Stimulated activated CD8-positive, alpha-beta memory T cell treated with anti-CD3 and anti-CD28 coated beads, Interleukin-15, amount 100 ng/mL, for 24 hours (primary cell): ENCODE measurements around the gene OR56B1.
"Not testable (repeated sequence)": the region's sequence is repeated elsewhere in the genome, so short reads cannot be mapped to it uniquely, and the experiment has no call there.

ENCODE experiments used
- DNase-seq: peaks from one replicate; pipeline ENCODE4 v3.0.0-alpha.2; 2020; ENCODE audit warnings: low read depth

The OR56B1 gene, protein sequence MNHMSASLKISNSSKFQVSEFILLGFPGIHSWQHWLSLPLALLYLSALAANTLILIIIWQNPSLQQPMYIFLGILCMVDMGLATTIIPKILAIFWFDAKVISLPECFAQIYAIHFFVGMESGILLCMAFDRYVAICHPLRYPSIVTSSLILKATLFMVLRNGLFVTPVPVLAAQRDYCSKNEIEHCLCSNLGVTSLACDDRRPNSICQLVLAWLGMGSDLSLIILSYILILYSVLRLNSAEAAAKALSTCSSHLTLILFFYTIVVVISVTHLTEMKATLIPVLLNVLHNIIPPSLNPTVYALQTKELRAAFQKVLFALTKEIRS

DNA sequence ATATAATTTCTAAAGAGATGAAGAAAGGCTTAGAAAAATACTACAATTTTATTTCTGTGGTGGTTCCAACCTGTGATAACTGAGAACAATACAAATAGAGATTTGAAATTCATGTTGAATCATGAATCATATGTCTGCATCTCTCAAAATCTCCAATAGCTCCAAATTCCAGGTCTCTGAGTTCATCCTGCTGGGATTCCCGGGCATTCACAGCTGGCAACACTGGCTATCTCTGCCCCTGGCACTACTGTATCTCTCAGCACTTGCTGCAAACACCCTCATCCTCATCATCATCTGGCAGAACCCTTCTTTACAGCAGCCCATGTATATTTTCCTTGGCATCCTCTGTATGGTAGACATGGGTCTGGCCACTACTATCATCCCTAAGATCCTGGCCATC lies at the start of gene OR56B1:
TSS of gene OR56B1 (plus strand) at position 53 of the 400 bp plus-strand sequence. CDS start at position 122, 69 bp downstream.
- no peak for DNase-seq

GRCh38 chr11:5688482-5688881 lies 47.8 kb upstream of the OR56B1 start:
- DNase-seq: no peak

GRCh38 chr11:5689551-5689983 lies 46.7 kb upstream of the OR56B1 start, which contains the start of gene TRIM22:
TSS of gene TRIM22 (plus strand) at chr11:5689790. CDS start at chr11:5696233, 6,443 bp downstream.
- DNase-seq: no peak

DNA sequence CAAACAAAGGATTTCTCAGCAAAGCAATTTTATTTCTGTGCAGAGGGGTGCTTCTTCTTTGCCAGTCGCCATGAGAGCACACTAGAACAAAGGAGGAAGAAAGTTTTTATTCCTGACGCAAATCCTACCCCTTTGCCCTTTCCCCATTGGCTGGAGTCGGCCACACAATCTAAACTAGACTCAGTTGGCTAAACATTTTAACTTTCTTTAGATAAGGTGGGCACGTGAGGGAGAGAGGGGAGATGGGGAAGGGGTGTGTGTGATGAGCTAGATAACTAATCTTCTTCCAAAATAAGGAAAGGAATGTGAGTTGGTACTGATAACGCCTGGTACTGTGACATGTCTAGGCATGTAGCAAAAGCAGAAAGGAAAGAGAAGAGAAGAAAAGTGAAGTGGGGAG lies 46.0 kb upstream of the OR56B1 start:
- no peak for DNase-seq

DNA sequence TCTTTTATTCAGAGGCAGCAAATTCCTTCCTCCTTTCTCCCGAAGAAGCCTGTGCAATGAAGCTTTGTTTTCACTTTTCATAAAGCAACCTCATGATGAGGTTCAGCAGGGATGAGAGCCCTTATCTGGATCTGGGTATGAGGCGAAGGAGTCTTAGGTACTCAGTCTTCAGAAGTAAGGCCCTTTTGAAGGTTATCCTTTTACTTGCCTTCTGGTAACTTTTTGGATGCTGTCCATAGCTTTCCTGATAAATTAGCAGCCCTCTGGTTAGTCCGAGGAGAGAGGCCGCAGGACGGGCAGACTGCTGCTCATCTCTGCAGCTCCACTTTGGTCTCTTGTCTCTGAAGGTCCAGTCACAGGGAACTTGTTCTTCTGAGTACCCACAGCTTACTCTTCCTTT lies 45.5 kb upstream of the OR56B1 start:
- no peak for DNase-seq

DNA sequence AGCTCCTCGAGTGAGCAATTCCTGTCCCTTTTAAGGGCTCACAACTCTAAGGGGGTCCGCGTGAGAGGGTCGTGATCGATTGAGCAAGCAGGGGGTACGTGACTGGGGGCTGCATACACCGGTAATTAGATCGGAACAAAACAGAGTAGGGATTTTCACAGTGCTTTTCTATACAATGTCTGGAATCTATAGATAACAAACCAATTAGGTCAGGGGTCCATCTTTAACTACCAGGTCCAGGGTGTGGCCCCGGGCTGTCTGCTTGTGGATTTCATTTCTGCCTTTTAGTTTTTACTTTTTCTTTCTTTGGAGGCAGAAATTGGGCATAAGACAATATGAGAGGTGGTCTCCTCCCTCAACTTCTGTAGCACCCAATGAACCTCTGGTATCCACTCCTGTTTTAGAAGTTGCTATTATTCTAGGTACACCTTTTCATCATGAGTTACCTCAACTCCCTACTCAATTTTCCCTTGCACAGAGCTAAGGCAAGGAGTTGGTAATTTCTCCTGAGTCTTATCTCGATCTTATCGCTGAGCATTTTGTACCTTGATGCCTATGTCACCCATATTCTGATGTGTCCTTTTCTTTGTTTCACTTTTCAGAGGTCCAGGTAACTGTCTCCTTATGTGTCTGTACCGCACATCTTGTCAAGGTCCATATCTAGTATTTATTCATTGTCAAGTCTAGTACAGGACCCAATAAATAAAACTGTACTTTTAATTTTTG lies 44.8 kb upstream of the OR56B1 start:
- DNase-seq: not testable (repeated sequence)

GRCh38 chr11:5691964-5692361 lies 44.3 kb upstream of the OR56B1 start:
- no peak for DNase-seq

DNA sequence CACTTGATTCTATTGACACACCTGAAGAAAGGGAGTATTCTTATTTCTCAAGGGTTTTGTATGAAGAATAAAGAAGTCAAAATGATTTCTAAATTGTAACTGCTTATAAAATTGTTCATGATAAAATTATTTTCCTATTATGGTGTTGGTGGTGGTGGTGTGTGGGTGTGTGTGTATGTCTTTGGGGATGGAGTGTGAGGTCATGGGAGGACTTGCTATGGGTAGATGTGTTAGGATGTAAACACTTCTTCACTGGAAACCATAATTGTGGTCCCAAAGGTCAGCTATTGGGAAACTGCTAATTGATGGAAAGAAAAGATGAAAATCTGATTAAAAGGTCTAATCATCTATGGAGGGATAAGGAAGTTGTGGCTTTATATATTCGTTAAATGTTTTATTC lies 41.6 kb upstream of the OR56B1 start:
- DNase-seq: no peak

- DNase-seq: no peak
Observed at GRCh38 chr11:5695580-5695979, 40.7 kb upstream of the OR56B1 start.

DNA sequence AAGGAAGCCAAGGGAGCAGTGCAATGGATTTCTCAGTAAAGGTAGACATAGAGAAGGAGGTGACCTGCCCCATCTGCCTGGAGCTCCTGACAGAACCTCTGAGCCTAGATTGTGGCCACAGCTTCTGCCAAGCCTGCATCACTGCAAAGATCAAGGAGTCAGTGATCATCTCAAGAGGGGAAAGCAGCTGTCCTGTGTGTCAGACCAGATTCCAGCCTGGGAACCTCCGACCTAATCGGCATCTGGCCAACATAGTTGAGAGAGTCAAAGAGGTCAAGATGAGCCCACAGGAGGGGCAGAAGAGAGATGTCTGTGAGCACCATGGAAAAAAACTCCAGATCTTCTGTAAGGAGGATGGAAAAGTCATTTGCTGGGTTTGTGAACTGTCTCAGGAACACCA lies 40.0 kb upstream of the OR56B1 start:
- DNase-seq: no peak

- no peak for DNase-seq
Observed at GRCh38 chr11:5698281-5698680, 38.0 kb upstream of the OR56B1 start.

DNA sequence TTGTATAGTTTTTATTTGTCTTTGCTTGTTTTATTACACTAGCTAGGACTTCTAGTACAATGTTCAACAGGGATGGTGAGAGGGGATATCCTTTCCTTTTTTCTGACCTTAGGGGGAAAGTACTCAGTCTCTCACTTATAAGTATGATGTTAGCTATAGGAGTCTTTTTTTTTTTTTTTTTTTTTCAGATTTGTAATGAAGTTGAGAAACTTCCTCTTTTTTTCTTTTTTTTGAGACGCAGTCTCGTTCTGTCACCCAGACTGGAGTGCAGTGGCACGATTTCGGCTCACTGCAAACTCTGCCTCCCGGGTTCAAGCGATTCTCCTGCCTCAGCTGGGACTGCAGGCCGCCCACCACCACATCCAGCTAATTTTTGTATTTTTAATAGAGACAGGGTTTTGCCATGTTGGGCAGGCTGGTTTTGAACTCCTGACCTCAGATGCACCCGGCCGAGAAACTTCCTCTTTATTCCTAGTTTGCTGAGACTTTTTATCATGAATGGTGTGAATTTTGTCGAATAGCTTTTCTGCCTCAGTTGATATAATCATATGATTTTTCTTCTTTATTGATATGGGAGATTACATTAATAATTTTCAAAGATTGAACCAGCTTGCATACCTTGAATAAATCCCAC lies 35.7 kb upstream of the OR56B1 start:
- no peak for DNase-seq

DNA sequence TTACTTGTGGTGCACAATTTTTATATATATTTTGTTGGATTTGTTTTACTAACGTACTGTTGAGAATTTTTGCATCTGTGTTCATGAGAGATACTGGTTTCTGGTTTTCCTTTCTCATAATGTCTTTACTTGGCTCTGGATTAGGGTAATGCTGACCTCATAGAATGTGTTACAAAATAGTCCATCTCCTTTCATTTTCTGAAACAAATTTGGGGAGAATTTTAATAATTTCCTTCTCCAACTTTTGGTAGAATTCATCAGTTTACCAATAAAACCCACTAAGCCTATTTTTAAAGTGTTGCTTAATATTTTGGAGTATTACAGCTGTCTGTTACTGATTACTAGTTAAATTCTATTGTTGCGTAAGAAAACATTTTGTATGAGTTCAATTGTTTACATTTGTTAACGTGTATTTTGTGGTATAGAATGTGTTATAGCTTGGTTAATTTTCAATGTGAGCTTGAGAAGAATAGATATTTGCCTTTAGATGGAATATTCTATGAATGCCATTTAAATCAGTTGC lies 35.1 kb upstream of the OR56B1 start:
- DNase-seq: no peak

GRCh38 chr11:5703741-5704536 lies 32.3 kb upstream of the OR56B1 start:
- no peak for DNase-seq

DNA sequence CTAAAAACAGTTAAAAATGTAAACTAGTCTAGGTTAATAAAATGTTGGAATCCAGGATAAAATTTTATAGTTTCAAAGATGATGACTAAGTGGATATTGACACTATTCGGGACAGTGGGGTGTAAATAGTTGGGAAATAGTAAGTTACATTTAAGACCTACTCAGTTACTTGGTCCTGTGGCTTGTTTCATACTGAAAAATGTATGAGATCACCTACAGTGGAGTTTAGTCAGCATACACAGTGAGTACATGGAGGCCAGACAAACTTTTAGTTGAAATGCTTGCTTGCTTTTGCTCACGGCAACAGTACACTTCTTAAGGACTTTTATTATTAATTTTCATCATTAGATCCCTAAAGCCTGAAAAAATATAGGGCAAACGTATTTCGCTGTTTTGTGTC lies 30.6 kb upstream of the OR56B1 start:
- no peak for DNase-seq

- DNase-seq: no peak
Observed at GRCh38 chr11:5712507-5712906, 23.7 kb upstream of the OR56B1 start.

GRCh38 chr11:5713695-5714094 lies 22.6 kb upstream of the OR56B1 start:
- no peak for DNase-seq

DNA sequence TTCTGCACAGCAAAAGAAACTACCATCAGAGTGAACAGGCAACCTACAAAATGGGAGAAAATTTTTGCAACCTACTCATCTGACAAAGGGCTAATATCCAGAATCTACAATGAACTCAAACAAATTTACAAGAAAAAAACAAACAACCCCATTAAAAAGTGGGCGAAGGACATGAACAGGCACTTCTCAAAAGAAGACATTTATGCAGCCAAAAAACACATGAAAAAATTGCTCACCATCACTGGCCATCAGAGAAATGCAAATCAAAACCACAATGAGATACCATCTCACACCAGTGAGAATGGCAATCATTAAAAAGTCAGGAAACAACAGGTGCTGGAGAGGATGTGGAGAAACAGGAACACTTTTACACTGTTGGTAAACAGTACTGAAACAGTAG lies 19.7 kb upstream of the OR56B1 start:
- DNase-seq: not testable (repeated sequence)

DNA sequence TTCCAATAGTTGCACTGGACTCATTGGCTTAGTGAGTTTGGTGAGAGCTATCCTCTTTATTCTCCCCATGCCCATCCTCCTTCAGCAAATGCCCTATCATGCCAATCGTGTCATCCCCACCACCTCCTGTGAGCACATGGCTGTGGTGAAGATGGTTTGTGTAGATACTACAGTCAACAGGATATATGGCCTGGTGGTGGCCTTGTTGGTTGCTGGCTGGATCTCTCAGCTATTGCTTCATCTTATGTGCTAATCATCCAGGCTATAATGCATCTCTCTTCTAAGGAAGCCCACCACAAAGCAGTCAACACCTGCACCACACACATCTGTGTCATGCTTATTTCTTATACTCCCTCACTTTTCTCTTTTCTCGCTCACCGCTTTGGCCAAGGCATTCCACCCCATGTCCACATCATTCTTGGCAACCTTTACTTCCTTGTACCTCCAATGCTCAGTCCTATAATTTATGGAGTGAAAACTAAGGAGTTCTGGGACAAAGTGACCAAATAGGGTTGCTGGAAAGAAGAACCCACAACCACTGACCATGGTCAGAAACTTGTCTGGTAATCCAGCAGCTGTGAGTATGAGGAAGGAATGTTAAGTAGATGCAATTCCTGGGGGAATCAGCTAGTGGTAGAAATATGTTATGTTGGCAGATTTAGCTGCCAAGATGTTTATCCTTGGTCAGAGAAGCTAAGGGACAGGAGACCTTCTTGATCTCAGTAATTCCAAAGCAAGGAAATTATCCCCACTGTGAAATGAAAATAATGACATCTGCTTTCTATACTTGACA lies 16.3 kb upstream of the OR56B1 start:
- no peak for DNase-seq

DNA sequence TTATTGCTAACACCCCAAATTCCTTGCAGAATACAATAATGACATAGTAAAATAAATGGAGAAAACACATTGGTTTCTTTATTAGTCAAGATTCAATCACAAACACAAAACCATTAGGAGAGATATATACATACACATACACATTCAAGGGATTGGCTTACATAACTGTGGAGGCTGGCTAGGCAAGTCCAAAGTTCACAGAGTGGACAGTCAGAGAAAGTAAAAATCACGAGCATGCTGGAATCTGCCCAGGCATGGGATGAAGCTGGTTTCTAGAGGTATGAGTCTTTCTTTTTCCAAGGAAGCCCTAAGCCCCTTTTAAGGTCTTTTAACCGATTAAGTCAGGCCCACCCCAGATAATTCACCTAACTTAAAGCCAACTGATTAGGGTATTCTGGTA lies 13.6 kb upstream of the OR56B1 start:
- DNase-seq: no peak

- no peak for DNase-seq
Observed at GRCh38 chr11:5726351-5726750, 9.9 kb upstream of the OR56B1 start.
